ENCODE measurements around the gene TSG101.

DNA sequence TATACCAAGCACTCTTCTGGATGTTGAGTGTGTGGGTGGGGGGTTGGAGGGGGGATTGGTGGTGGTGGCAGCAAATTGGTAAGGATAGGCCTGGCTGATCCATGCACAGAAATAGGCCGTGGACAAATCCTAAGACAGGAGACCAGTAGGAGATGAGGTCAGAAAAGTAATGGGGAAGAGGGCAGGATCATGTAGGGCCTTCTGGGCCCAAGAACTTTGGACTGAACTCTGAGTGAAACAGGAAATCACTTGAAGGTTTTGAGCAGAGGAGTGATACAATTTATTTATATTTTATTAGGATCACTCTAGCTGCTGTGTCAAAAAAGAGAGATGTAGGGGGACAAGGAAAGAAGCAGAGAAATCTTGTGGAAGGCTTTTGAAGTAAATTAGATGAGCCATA is 28.7 kb downstream of the TSG101 start:
- TF ChIP-seq, protein P1, sequence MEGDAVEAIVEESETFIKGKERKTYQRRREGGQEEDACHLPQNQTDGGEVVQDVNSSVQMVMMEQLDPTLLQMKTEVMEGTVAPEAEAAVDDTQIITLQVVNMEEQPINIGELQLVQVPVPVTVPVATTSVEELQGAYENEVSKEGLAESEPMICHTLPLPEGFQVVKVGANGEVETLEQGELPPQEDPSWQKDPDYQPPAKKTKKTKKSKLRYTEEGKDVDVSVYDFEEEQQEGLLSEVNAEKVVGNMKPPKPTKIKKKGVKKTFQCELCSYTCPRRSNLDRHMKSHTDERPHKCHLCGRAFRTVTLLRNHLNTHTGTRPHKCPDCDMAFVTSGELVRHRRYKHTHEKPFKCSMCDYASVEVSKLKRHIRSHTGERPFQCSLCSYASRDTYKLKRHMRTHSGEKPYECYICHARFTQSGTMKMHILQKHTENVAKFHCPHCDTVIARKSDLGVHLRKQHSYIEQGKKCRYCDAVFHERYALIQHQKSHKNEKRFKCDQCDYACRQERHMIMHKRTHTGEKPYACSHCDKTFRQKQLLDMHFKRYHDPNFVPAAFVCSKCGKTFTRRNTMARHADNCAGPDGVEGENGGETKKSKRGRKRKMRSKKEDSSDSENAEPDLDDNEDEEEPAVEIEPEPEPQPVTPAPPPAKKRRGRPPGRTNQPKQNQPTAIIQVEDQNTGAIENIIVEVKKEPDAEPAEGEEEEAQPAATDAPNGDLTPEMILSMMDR (IDR thresholded peaks at IDR 0.05; ENCODE audit: poor library complexity) = no peak
- no peak for TF ChIP-seq EZH2 (IDR thresholded peaks at IDR 0.05; ENCODE audit: borderline replicate concordance)
